Neuronal stem cell (in vitro differentiated cells): ENCODE measurements around the gene STXBP5L.
"Not testable (repeated sequence)": the region's sequence is repeated elsewhere in the genome, so short reads cannot be mapped to it uniquely, and the experiment has no call there.

Experiments used
- DNase-seq: peaks from one replicate; pipeline ENCODE4 v3.0.0-alpha.2; 2013; ENCODE audit warnings: low spot score
- H2AFZ ChIP-seq: one replicate; pipeline ENCODE4 v1.6.1; 2013; ENCODE audit warnings: mild to moderate bottlenecking, low read length, inconsistent platforms
- H2AK5ac ChIP-seq: 2 replicates; pipeline ENCODE4 v1.6.1; 2013; ENCODE audit warnings: low read depth, mild to moderate bottlenecking, inconsistent platforms, low read length, moderate library complexity, mixed read lengths
- H2BK120ac ChIP-seq: 2 replicates; pipeline ENCODE4 v1.6.1; 2013; ENCODE audit warnings: low read depth, mild to moderate bottlenecking, inconsistent platforms, low read length, moderate library complexity, mixed read lengths
- H2BK12ac ChIP-seq: one replicate; pipeline ENCODE4 v1.6.1; 2013; ENCODE audit warnings: low read length, inconsistent platforms
- H2BK15ac ChIP-seq: 2 replicates; pipeline ENCODE4 v1.6.1; 2013; ENCODE audit warnings: mild to moderate bottlenecking, low read length, inconsistent platforms, mixed read lengths
- H2BK5ac ChIP-seq: one replicate; pipeline ENCODE4 v1.6.1; 2013; ENCODE audit warnings: inconsistent platforms, mild to moderate bottlenecking, low read length, moderate library complexity
- H3K14ac ChIP-seq: one replicate; pipeline ENCODE4 v1.6.1; 2013; ENCODE audit warnings: low read length, inconsistent platforms
- H3K18ac ChIP-seq: 2 replicates; pipeline ENCODE4 v1.6.1; 2013; ENCODE audit warnings: low read length, inconsistent platforms
- H3K23ac ChIP-seq: 2 replicates; pipeline ENCODE4 v1.6.1; 2013; ENCODE audit warnings: low read depth, mild to moderate bottlenecking, mixed read lengths, low read length, inconsistent platforms; ENCODE audit not compliant: poor library complexity
- H3K27ac ChIP-seq: replicated peaks from 3 replicates; pipeline ENCODE4 v1.5.1; 2013; ENCODE audit warnings: low read length, inconsistent platforms
- H3K27me3 ChIP-seq, 3 experiments: 2 replicates each; pipeline ENCODE4 v1.6.1; 2013; ENCODE audit warnings: low read length in 3 of 3, mild to moderate bottlenecking in 2 of 3, inconsistent platforms in 1 of 3, low read depth in 1 of 3, mixed read lengths in 1 of 3, moderate library complexity in 1 of 3; ENCODE audit not compliant: control insufficient read depth in 3 of 3, insufficient read depth in 3 of 3
- H3K36me3 ChIP-seq, 2 donors: replicated peaks in 1 of 2; 2 replicates each; pipeline ENCODE4 v1.6.1; 2013; ENCODE audit warnings: low read length in 2 of 2; ENCODE audit not compliant: control insufficient read depth in 2 of 2, insufficient read depth in 2 of 2
- H3K4ac ChIP-seq: 2 replicates; pipeline ENCODE4 v1.6.1; 2013; ENCODE audit warnings: inconsistent platforms, mild to moderate bottlenecking, low read length, moderate library complexity
- H3K4me1 ChIP-seq, 2 donors: 1 replicate in 1 of 2; 2 replicates in 1 of 2; pipeline ENCODE4 v1.6.1; 2013; ENCODE audit warnings: low read length in 2 of 2, low read depth in 1 of 2; ENCODE audit not compliant: control insufficient read depth in 2 of 2, insufficient read depth in 1 of 2
- H3K4me2 ChIP-seq: one replicate; pipeline ENCODE4 v1.6.1; 2013; ENCODE audit warnings: mild to moderate bottlenecking, low read length, inconsistent platforms; ENCODE audit not compliant: insufficient read depth, poor library complexity, severe bottlenecking
- H3K4me3 ChIP-seq, 2 donors: 2 replicates each; pipeline ENCODE4 v1.5.1; 2013; ENCODE audit warnings: low read length in 2 of 2, mild to moderate bottlenecking in 2 of 2, inconsistent platforms in 1 of 2, moderate library complexity in 1 of 2
- H3K79me1 ChIP-seq: one replicate; pipeline ENCODE4 v1.6.1; 2013; ENCODE audit warnings: low read depth, mild to moderate bottlenecking, inconsistent platforms, low read length, moderate library complexity
- H3K9ac ChIP-seq: one replicate; pipeline ENCODE4 v1.6.1; 2013; ENCODE audit warnings: mild to moderate bottlenecking, low read depth, low read length, inconsistent platforms; ENCODE audit not compliant: poor library complexity
- H3K9me3 ChIP-seq, 2 donors: replicated peaks in 1 of 2; 2 replicates each; pipeline versions ENCODE3 to v1.6.1; 2013; ENCODE audit warnings: low read length in 2 of 2, mild to moderate bottlenecking in 2 of 2, inconsistent platforms in 1 of 2, low read depth in 1 of 2, mixed read lengths in 1 of 2, moderate library complexity in 1 of 2; ENCODE audit not compliant: control insufficient read depth in 2 of 2, insufficient read depth in 1 of 2
- H4K8ac ChIP-seq: one replicate; pipeline ENCODE4 v1.6.1; 2013; ENCODE audit warnings: low read depth, mild to moderate bottlenecking, inconsistent platforms, low read length, moderate library complexity
- H4K91ac ChIP-seq: one replicate; pipeline ENCODE4 v1.6.1; 2013; ENCODE audit warnings: low read length, low read depth, mild to moderate bottlenecking, inconsistent platforms; ENCODE audit not compliant: poor library complexity
- WGBS, 2 donors: extraction: QIAGEN DNeasy Blood & Tissue Kit; methylation state at CpG; one replicate each; pipeline ENCODE4 v1.1.7; 2013; ENCODE audit warnings: missing lambda C conversion rate in 2 of 2, mixed read lengths in 1 of 2; ENCODE audit not compliant: insufficient read length in 2 of 2, insufficient replicate concordance in 1 of 2; ENCODE audit errors: extremely low coverage in 2 of 2; 5-methylcytosine and 5-hydroxymethylcytosine counted together

STXBP5L gene

GRCh38 chr3:121078378-121079101, 170.5 kb downstream of the STXBP5L start:
- not testable (repeated sequence) for H2BK15ac ChIP-seq, H2AK5ac ChIP-seq, H2AFZ ChIP-seq, H3K4me2 ChIP-seq, H3K23ac ChIP-seq, H2BK5ac ChIP-seq, H3K4me1 ChIP-seq, H2BK12ac ChIP-seq, H3K27me3 ChIP-seq, H3K4me3 ChIP-seq, H3K4ac ChIP-seq, H3K27ac ChIP-seq, H3K36me3 ChIP-seq, H3K79me1 ChIP-seq, H4K91ac ChIP-seq, H3K14ac ChIP-seq, H3K9ac ChIP-seq, H3K18ac ChIP-seq, H3K9me3 ChIP-seq, H4K8ac ChIP-seq, DNase-seq, H2BK120ac ChIP-seq
- no CpG with 5 or more reads among the region's 22 CpGs for WGBS, 2 donors

GRCh38 chr3:121096953-121097352, 188.9 kb downstream of the STXBP5L start:
- Histone ChIP-seq H3K4me1 (peaks cover 0 to 2% of the 10 kb centered on the region in 2 donors), H3K23ac (no peak overlapping the region), H2AK5ac (no peak overlapping the region), H2AFZ (no peak overlapping the region), H2BK120ac (no peak overlapping the region), H4K91ac (no peak overlapping the region), H4K8ac (no peak overlapping the region), H3K36me3 (no peaks in the 10 kb centered on the region), H3K4me3 (no peak overlapping the region), H2BK12ac (no peak overlapping the region), H2BK15ac (no peak overlapping the region), H3K27me3 (no peaks in the 10 kb centered on the region), H3K4me2 (no peak overlapping the region), H3K27ac (no peak overlapping the region), H3K9me3 (no peaks in the 10 kb centered on the region), H3K79me1 (no peaks in the 10 kb centered on the region), H3K18ac (peak overlapping the region; percentile 27), H3K9ac (no peak overlapping the region), H3K14ac (no peak overlapping the region), H2BK5ac (no peak overlapping the region), H3K4ac (no peak overlapping the region)
- peak; percentile 5 for DNase-seq
- WGBS, 2 donors: no CpG with 5 or more reads among the region's 4 CpGs

- not testable (repeated sequence) for H2BK120ac ChIP-seq, DNase-seq, H3K4me3 ChIP-seq, H3K18ac ChIP-seq, H3K4me1 ChIP-seq, H3K23ac ChIP-seq, H3K27me3 ChIP-seq, H3K4me2 ChIP-seq, H3K36me3 ChIP-seq, H3K9me3 ChIP-seq, H3K4ac ChIP-seq, H2BK15ac ChIP-seq, H4K91ac ChIP-seq, H3K27ac ChIP-seq, H2AK5ac ChIP-seq, H3K79me1 ChIP-seq, H2BK12ac ChIP-seq, H4K8ac ChIP-seq, H3K14ac ChIP-seq, H2BK5ac ChIP-seq, H3K9ac ChIP-seq, H2AFZ ChIP-seq
- WGBS, 2 donors: no CpG with 5 or more reads among the region's 2 CpGs
Measured at GRCh38 chr3:121111086-121111485, 203.1 kb downstream of the STXBP5L start.

GRCh38 chr3:121111914-121112612, 204.1 kb downstream of the STXBP5L start:
- Histone ChIP-seq H3K79me1 (no peaks in the 10 kb centered on the region), H3K23ac (no peak overlapping the region), H2BK5ac (no peak overlapping the region), H3K27me3 (no peaks in the 10 kb centered on the region), H3K27ac (no peak overlapping the region), H2AFZ (no peak overlapping the region), H2BK12ac (no peak overlapping the region), H3K14ac (no peak overlapping the region), H3K36me3 (no peaks in the 10 kb centered on the region), H3K9me3 (peaks cover 0 to 7% of the 10 kb centered on the region in 2 donors), H3K18ac (no peak overlapping the region), H3K4me3 (no peak overlapping the region), H4K91ac (no peak overlapping the region), H2AK5ac (no peak overlapping the region), H3K4ac (no peak overlapping the region), H3K9ac (no peak overlapping the region), H3K4me1 (peaks cover 0 to 5% of the 10 kb centered on the region in 2 donors), H3K4me2 (no peak overlapping the region), H4K8ac (no peak overlapping the region), H2BK120ac (no peak overlapping the region), H2BK15ac (no peak overlapping the region)
- WGBS, 2 donors: no CpG with 5 or more reads among the region's 15 CpGs
- DNase-seq: peak; percentile 4
